GM19035 (cell line): ENCODE results near the gene QRICH2.
A peak's percentile ranks its signal among the peaks of the same experiment; 100 is the strongest.
"Not testable (repeated sequence)": the region's sequence is repeated elsewhere in the genome, so short reads cannot be mapped to it uniquely, and the experiment has no call there.

Experiments
- ATAC-seq: cut with Tn5 transposase; IDR thresholded peaks from one replicate; pipeline ENCODE4 v1.9.1; 2021; ENCODE audit not compliant: unreplicated experiment

Gene QRICH2

GRCh38 chr17:76307966-76308338 is at the start of gene QRICH2:
Gene QRICH2, minus strand, starts transcription at chr17:76308276. Its CDS starts 278 bp downstream, at chr17:76307998.
- no peak for ATAC-seq

- no peak for ATAC-seq
These were observed 49.6 kb upstream of the QRICH2 start for GRCh38 chr17:76357597-76358158.

- no peak for ATAC-seq
These were observed 48.9 kb upstream of the QRICH2 start for GRCh38 chr17:76356803-76357456.

GRCh38 chr17:76354747-76355310 is 46.8 kb upstream of the QRICH2 start:
- no peak for ATAC-seq

- no peak for ATAC-seq
These were observed 46.2 kb upstream of the QRICH2 start for GRCh38 chr17:76354317-76354729.

- peak; percentile 89 for ATAC-seq
These were observed 45.7 kb upstream of the QRICH2 start, which contains the start of gene PRPSAP1 for GRCh38 chr17:76353599-76354316. Gene PRPSAP1, minus strand, starts transcription at chr17:76353916. Its CDS starts 213 bp downstream, at chr17:76353703.

GRCh38 chr17:76353004-76353598 is 45.0 kb upstream of the QRICH2 start:
- ATAC-seq: peak; percentile 20

GRCh38 chr17:76351526-76352071 is 43.5 kb upstream of the QRICH2 start:
- no peak for ATAC-seq

- ATAC-seq: no peak
These were observed 42.4 kb upstream of the QRICH2 start for GRCh38 chr17:76350463-76350862.

GRCh38 chr17:76346936-76347335 is 38.9 kb upstream of the QRICH2 start:
- not testable (repeated sequence) for ATAC-seq

GRCh38 chr17:76345377-76345974 is 37.4 kb upstream of the QRICH2 start:
- no peak for ATAC-seq

GRCh38 chr17:76343106-76343505 is 35.0 kb upstream of the QRICH2 start:
- ATAC-seq: no peak

GRCh38 chr17:76341301-76341700 is 33.2 kb upstream of the QRICH2 start:
- ATAC-seq: no peak

- ATAC-seq: no peak
These were observed 29.3 kb upstream of the QRICH2 start for GRCh38 chr17:76337413-76337777.

- ATAC-seq: no peak
These were observed 28.8 kb upstream of the QRICH2 start for GRCh38 chr17:76336756-76337412.

GRCh38 chr17:76335716-76336381 is 27.8 kb upstream of the QRICH2 start:
- no peak for ATAC-seq

GRCh38 chr17:76333673-76334505 is 25.8 kb upstream of the QRICH2 start:
- no peak for ATAC-seq

- no peak for ATAC-seq
These were observed 23.0 kb upstream of the QRICH2 start for GRCh38 chr17:76331083-76331482.

- no peak for ATAC-seq
These were observed 21.6 kb upstream of the QRICH2 start for GRCh38 chr17:76329664-76330063.
